GM21423 (cell line): ENCODE results near the gene FOXK2.

Source experiments
- ATAC-seq: cut with Tn5 transposase; IDR thresholded peaks from one replicate; pipeline ENCODE4 v1.9.1; 2021; ENCODE audit warnings: mild to moderate bottlenecking, moderate library complexity; ENCODE audit not compliant: unreplicated experiment

Gene FOXK2

GRCh38 chr17:82632451-82632850 lies 112.9 kb downstream of the FOXK2 start:
- ATAC-seq, result no peak

GRCh38 chr17:82633343-82633742 lies 113.8 kb downstream of the FOXK2 start:
- no peak for ATAC-seq

GRCh38 chr17:82636626-82637598 lies 117.4 kb downstream of the FOXK2 start:
- ATAC-seq, result no peak

- ATAC-seq, result no peak
Observed at GRCh38 chr17:82638183-82638773, 118.7 kb downstream of the FOXK2 start.

GRCh38 chr17:82639628-82640027 lies 120.1 kb downstream of the FOXK2 start:
- no peak for ATAC-seq

- ATAC-seq, result no peak
Observed at GRCh38 chr17:82640036-82640435, 120.5 kb downstream of the FOXK2 start.

- ATAC-seq, result no peak
Observed at GRCh38 chr17:82642022-82642421, 122.5 kb downstream of the FOXK2 start.

GRCh38 chr17:82644148-82644547 lies 124.6 kb downstream of the FOXK2 start:
- ATAC-seq, result no peak

- no peak for ATAC-seq
Observed at GRCh38 chr17:82645516-82645915, 126.0 kb downstream of the FOXK2 start.

- ATAC-seq, result peak; percentile 20
Observed at GRCh38 chr17:82647593-82648164, 128.1 kb downstream of the FOXK2 start.

GRCh38 chr17:82648165-82648668 lies 128.7 kb downstream of the FOXK2 start, which contains the start of gene WDR45B:
Gene WDR45B (minus strand): TSS chr17:82648444. CDS start chr17:82648340, 104 bp downstream.
- peak; percentile 83 for ATAC-seq

- no peak for ATAC-seq
Observed at GRCh38 chr17:82648742-82649331, 129.3 kb downstream of the FOXK2 start.

GRCh38 chr17:82649501-82650261 lies 130.1 kb downstream of the FOXK2 start:
- ATAC-seq, result no peak

- ATAC-seq, result no peak
Observed at GRCh38 chr17:82650723-82651122, 131.2 kb downstream of the FOXK2 start.

- ATAC-seq, result no peak
Observed at GRCh38 chr17:82653651-82654528, 134.4 kb downstream of the FOXK2 start.
